GM18499 (cell line): ENCODE measurements around the gene TMEM220.
"Not testable (repeated sequence)": the region's sequence is repeated elsewhere in the genome, so short reads cannot be mapped to it uniquely, and the experiment has no call there.

Experiments used
- ATAC-seq: cut with Tn5 transposase; IDR thresholded peaks from one replicate; pipeline ENCODE4 v1.9.1; 2021; ENCODE audit warnings: moderate number of reproducible peaks; ENCODE audit not compliant: insufficient read depth, unreplicated experiment

The TMEM220 gene

GRCh38 chr17:10755592-10756127, 25.8 kb upstream of the TMEM220 start:
- no peak for ATAC-seq

GRCh38 chr17:10754861-10755591, 25.2 kb upstream of the TMEM220 start:
- no peak for ATAC-seq

- no peak for ATAC-seq
These were observed 24.3 kb upstream of the TMEM220 start for GRCh38 chr17:10754109-10754508.

GRCh38 chr17:10752696-10753095, 22.9 kb upstream of the TMEM220 start:
- ATAC-seq = no peak

- ATAC-seq = no peak
These were observed 21.7 kb upstream of the TMEM220 start for GRCh38 chr17:10751563-10751962.

- no peak for ATAC-seq
These were observed 20.4 kb upstream of the TMEM220 start for GRCh38 chr17:10750210-10750609.

GRCh38 chr17:10748531-10749181, 18.8 kb upstream of the TMEM220 start:
- ATAC-seq = no peak

GRCh38 chr17:10745231-10745630, 15.4 kb upstream of the TMEM220 start:
- ATAC-seq = no peak

- ATAC-seq = no peak
These were observed 14.7 kb upstream of the TMEM220 start for GRCh38 chr17:10744501-10745000.

- no peak for ATAC-seq
These were observed 13.6 kb upstream of the TMEM220 start for GRCh38 chr17:10743316-10744009.

GRCh38 chr17:10742431-10742830, 12.6 kb upstream of the TMEM220 start:
- ATAC-seq = no peak

GRCh38 chr17:10741416-10742135, 11.8 kb upstream of the TMEM220 start:
- ATAC-seq = no peak

GRCh38 chr17:10739386-10739785, 9.6 kb upstream of the TMEM220 start:
- no peak for ATAC-seq

GRCh38 chr17:10738521-10739258, 8.9 kb upstream of the TMEM220 start:
- ATAC-seq = no peak

- no peak for ATAC-seq
These were observed 7.9 kb upstream of the TMEM220 start for GRCh38 chr17:10737736-10738135.

GRCh38 chr17:10737168-10737622, 7.4 kb upstream of the TMEM220 start:
- no peak for ATAC-seq

GRCh38 chr17:10735821-10736220, 6.0 kb upstream of the TMEM220 start:
- ATAC-seq = no peak

- no peak for ATAC-seq
These were observed 5.4 kb upstream of the TMEM220 start for GRCh38 chr17:10735251-10735650.

- no peak for ATAC-seq
These were observed 3.8 kb upstream of the TMEM220 start for GRCh38 chr17:10733666-10734065.

- not testable (repeated sequence) for ATAC-seq
These were observed 2.3 kb upstream of the TMEM220 start for GRCh38 chr17:10732121-10732520.
